Cardiac septum (tissue), 1 donor: ENCODE data around the gene ST3GAL4. TPM values are rescaled to one million over a fixed set of nuclear protein-coding genes. Genes with fewer than 3 reads are reported as not detected.

Experiments
- DNase-seq: peaks from one replicate; pipeline ENCODE4 v3.0.0-alpha.2; 2020; ENCODE audit warnings: low spot score
- intact Hi-C: fragments of 100-400 bp; cut with DNase I; formaldehyde crosslinking; loops from one replicate; pipeline ENCODE4 v1.14.0; 2022
- total RNA-seq: library from RNA; stranded (reverse); fragmentation: NEBNext Ultra II Directional; extraction: Animal tissue kit (Norgen Biotek cat#: 25700); gene quantifications from one replicate; pipeline ENCODE4 v1.2.1, GENCODE V29; 2021
- donor health status: DM: no; HTN: no; CAD: no.

Gene ST3GAL4
- total RNA-seq, 1 donor from 2014 or later = 55.1 TPM

DNA sequence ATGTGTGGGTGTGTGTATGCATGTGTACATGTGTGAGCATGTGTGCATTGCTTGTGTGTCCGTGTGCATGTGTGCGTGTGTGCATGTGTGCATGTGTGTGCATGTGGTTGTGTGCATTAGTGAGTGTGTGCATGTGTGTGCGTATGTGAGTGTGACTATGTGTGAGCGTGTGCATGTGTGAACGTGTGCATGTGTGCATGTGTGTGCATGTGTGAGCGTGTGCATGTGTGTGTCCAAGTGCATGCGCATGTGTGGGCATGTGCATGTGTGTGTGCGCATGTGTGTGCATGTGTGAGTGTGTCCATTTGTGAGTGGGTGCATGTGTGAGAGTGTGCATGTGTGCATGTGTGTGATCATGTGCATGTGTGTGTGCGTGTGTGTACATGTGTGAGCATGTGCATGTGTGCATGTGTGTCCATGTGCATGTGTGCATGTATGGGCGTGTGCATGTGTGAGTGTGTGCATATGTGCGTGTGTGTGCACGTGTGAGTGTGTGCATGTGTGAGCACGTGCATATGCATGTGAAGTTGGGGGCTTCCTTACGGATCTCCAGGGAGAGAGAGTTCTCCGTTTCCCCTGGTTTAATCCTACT lies 95.8 kb downstream of the ST3GAL4 start:
- DNase-seq = no peak
- intact Hi-C loops = no loop called here

DNA sequence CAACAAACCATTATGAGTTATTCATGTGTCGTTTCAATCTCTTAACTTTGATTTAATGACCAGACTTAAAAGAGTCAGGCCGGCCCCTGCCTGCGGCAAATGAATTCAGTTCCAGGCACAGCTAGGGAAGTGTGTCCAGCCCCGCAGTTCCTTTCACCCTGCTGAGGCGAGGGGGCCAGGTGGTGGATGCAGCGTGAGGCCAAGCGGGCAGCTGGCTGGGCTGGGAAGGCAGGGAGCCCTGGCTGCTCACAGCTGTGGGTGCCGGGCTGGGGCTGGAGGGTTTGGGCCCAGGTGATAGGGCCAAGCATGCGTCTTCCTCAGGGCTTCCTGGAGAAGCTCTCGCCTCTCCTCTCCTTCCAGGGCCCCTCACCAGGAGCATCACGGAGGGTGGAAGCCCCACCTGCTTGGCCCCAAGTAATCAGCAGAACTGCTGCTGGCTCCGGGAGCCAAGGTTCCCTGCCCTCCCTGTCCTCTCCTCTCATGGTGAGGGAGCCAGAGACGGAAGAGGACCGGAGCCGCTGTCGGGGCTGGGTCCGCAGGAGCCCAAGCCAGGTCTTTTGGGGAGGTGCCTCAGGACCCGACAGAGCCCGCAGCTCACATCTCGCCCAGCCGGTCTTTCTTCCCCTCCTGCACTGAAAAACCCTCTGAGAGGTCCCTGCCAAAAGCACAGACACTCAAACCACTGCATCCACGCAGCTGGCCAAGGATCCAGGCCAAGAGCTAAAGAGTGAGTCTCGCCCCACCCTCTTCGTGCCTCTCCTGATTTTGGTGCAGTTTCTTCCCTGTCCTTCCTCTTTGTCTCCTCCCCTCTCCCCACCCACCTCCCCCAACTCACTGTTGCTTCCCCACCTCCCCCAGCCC lies 97.0 kb downstream of the ST3GAL4 start:
- DNase-seq = no peak
- intact Hi-C loops = no loop called here

DNA sequence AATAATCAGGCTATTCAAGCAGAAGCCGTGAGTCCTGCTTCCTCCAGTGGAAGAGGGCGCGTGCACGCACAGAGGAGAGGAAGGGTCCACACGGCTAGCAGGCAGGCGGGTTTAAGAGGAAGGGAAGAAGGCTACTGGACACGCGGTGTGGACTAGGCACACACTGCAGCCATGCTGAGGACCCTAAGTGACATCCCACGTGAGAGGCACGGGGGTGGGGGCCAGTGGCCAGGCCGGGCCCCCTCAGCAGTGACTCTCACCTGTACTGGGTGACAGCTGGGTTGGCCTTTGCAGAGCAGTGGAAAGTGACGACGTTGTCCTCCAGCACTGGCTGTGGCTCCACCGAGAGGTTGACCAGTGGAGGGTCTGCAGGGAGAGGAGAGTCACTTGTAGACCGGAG lies 100.6 kb downstream of the ST3GAL4 start:
- DNase-seq = no peak
- intact Hi-C loops = no loop called here

DNA sequence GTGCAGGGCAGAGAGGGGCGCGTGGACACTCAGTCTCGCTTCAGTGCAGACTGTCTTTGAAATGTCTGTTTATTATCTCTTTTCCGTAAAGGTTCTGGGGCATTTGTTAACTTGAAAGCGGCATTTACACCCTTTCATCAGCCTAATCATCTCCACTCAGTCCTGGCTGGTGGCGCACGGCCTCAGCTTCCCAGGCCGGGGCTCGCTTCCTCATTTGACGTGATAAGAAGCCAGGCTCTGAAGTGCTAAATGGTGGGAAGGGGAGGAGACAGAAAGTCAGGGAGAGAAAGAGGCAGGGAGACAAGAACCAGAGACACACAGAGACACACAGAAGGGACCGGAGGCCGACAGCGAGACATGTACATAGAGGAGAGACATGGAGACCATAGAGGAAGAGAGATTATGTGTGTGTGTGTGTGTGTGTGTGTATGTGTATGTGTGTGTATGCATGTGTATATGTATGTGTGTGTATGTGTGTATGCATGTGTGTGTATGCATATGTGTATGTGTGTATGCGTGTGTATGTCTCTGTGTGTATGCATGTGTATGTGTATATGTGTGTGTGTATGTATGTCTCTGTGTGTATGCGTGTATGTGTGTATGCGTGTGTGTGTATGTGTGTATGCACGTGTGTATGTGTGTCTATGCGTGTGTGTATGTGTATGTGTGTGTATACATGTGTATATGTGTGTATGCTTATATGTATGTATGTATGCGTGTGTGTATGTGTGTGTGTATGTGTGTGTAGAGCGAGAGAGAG lies 101.5 kb downstream of the ST3GAL4 start:
- intact Hi-C loops = no loop called here

DNA sequence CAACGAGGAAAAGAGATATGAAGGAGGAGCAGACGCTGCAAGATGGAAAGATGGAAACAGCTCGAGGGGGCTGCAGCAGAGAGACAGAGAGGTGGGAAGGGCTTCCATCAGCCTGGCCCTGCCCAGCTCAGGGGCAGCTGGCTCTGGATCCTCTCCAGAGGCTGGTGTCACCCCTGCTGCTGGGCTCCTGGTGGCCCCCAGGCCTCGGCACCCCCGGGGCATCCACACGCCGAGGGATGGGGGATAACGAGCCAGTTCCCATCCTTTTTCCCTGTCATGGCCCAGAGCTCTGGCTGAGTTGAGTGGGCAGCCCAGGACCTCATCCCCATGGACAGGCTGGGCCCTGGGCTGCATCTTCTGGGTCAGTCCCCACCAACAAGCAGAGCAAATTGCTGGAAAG lies 102.3 kb downstream of the ST3GAL4 start:
- no peak for DNase-seq
- intact Hi-C loops = no loop called here

More for the DNA sequence above, 101.5 kb downstream of the ST3GAL4 start:
- DNase-seq = no peak

DNA sequence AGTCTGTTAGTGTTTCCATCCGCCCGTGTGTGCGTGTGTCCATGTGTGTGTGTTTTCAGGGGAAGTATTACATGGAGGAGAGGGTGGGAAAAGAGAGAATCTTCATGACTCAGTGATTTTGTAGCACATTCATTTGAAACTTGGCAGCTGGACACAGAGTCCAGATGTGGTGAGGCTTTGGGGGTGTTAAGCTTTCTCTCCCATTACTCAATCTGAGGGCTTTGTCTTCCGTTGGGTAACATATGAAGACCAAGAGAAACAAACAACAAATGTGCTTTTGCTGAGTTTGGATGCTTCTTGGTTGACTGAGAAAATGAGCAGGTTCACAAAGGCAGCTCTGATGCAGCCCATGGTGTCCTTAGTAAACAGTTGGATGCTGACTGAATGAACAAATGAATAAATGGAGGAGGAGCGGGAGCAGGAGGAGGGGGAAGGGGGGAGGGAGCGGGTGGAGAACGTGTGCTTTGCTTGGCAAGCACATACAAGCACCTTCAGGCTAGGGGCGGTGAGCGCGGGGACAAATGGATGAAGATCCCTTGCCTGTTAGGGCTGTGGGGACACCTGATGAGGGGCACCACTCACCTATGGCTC lies 104.3 kb downstream of the ST3GAL4 start:
- intact Hi-C loops = no loop called here
- no peak for DNase-seq

DNA sequence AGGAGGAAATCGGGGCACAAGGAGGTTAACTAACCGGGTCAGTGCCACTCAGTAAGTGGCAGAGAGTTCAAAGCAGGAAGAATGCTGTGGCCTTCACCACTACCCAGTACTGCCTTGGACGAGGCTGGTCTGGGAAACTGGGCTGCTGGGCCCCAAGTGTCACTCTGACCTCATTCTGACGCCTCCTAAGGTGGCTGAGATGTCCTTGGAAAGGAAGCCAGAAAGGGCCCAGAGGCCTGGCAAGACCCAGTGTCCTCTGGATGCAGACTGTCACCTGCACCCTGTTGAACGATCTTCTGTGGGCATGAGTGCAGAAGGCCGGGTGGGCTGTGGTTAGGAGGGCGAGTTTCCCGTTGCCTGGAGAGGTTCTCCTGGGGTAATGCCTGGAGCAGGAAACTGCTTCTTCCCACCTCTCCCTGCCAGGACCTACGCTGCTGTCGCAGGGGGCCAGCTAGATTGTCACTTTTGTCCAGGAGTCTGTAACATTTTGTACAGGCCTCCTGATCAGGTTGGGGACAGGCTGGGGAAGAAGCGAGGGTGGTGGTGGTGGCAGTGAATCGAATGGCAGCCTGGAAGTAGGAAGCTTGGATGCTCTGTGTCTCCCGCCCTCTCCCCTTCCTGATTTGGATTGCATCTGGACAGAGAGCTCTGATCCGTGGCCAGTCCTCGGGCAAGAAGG lies 105.1 kb downstream of the ST3GAL4 start:
- DNase-seq = no peak
- intact Hi-C loops = no loop called here

DNA sequence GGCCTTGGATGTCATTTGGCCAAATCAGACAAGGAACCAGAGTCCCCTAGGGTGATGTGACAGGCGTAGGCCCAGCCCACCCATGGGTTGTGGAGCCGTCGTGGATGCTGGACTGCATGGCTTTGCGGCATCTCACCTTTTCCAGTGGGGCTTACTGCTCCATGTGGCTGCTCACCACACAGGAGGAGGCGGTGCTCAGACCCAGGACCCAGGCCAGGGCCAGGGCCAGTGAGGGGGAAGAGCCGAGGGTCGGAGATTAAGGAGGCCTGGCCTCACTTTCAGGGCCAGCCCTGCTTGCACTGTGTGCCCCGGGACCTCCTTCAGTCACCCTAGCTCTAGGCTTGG lies 105.6 kb downstream of the ST3GAL4 start:
- DNase-seq = no peak

DNA sequence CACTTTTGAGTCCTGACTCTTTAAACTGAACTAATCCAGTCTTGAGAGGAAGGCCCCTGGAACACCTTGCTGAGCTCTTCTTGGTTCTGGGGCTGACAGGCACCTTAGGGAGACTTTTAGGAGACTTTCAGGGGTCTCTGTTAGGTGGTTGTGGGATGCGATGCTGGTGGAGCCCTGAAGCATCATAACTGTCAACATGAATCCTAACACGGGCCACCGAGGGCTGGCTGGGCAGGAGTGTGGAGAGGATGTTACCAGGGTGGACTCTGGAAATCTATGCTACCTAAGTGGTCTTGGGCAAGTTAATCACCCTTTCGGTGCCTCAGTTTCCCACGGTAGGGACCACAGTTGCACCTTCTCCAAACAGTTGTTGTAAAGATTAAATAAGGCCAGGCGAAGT lies 106.5 kb downstream of the ST3GAL4 start:
- intact Hi-C loops = no loop called here
- DNase-seq = no peak

More for the DNA sequence above, 105.6 kb downstream of the ST3GAL4 start:
- intact Hi-C loops = no loop called here

DNA sequence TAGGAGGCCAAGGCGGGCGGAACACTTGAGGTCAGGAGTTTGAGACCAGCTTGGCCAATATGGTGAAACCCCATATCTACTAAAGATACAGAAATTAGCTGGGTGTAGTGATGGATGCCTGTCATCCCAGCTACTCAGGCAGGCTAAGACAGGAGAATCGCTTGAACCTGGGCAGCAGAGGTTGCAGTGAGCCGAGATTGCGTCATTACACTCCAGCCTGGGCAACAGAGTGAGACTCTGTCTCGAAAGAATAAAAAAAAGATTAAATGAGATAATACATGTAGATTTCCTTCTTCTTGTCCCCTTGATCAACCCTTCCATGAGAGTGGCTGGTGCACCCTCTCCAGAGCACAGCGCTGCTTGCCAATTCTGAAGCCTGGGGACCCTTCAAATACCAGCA lies 106.9 kb downstream of the ST3GAL4 start:
- intact Hi-C loops = no loop called here
- no peak for DNase-seq

Other genes starting within 250 kb of the ST3GAL4 start
- gene RPUSD4, start 144.0 kb upstream of the ST3GAL4 start, total RNA-seq = 32.2 TPM
- 22.3 TPM for gene FAM118B, start 143.9 kb upstream of the ST3GAL4 start, total RNA-seq
- 77.4 TPM for gene SRPRA, start 86.8 kb upstream of the ST3GAL4 start, total RNA-seq
- gene FOXRED1, start 86.5 kb upstream of the ST3GAL4 start, total RNA-seq = 23.0 TPM
- gene TIRAP, start 72.6 kb upstream of the ST3GAL4 start, total RNA-seq = 8.4 TPM
- gene DCPS, start 51.6 kb upstream of the ST3GAL4 start, total RNA-seq = 9.9 TPM